ENCODE data around the gene FAM20C.

- TF ChIP-seq ELK4 (IDR thresholded peaks at IDR 0.05; ENCODE audit: borderline replicate concordance, low read depth, low read length) (no peak), ZNF76 (tag by site-specific recombination; IDR thresholded peaks at IDR 0.05; ENCODE audit: borderline replicate concordance, low read depth) (no peak), ZSCAN18 (tag by site-specific recombination; IDR thresholded peaks at IDR 0.05) (no peak), CTCF (tag by site-specific recombination; IDR thresholded peaks at IDR 0.05) (no peak), ZNF274 (IDR thresholded peaks at IDR 0.05; ENCODE audit: low read length) (no peak), ZNF274 (tag by site-specific recombination; IDR thresholded peaks at IDR 0.05; ENCODE audit: borderline replicate concordance) (no peak), ZNF549 (tag by site-specific recombination; IDR thresholded peaks at IDR 0.05) (no peak), ZBTB44 (tag by site-specific recombination; IDR thresholded peaks at IDR 0.05) (no peak), RBAK (tag by site-specific recombination; IDR thresholded peaks at IDR 0.05) (no peak), ZNF560 (tag by site-specific recombination; IDR thresholded peaks at IDR 0.05; ENCODE audit: borderline replicate concordance) (no peak), ZNF529 (tag by site-specific recombination; IDR thresholded peaks at IDR 0.05; ENCODE audit: insufficient replicate concordance) (no peak), YY1 (tag by site-specific recombination; IDR thresholded peaks at IDR 0.05) (no peak)
Observed at GRCh38 chr7:300048-300447, 107.7 kb downstream of the FAM20C start.
